Parathyroid adenoma (tissue), 2 donors: ENCODE data around the gene IL22RA2.
A peak's percentile ranks its signal among the peaks of the same experiment; 100 is the strongest.
"Not testable (repeated sequence)": the region's sequence is repeated elsewhere in the genome, so short reads cannot be mapped to it uniquely, and the experiment has no call there.

ENCODE experiments used
- H2AFZ ChIP-seq: fragments of 300-600 bp; sonication (generic); one replicate; pipeline ENCODE4 v1.7.0; 2017; ENCODE audit warnings: antibody characterized with exemption, mild to moderate bottlenecking
- H3K27ac ChIP-seq: fragments of 300-600 bp; sonication (generic); one replicate; pipeline ENCODE4 v1.7.0; 2017
- H3K27me3 ChIP-seq: fragments of 300-600 bp; sonication (generic); one replicate; pipeline ENCODE4 v1.7.0; 2017; ENCODE audit warnings: low read length; ENCODE audit not compliant: control insufficient read depth, insufficient read depth
- H3K36me3 ChIP-seq: fragments of 300-600 bp; sonication (generic); one replicate; pipeline ENCODE4 v1.7.0; 2017; ENCODE audit warnings: low read length; ENCODE audit not compliant: control insufficient read depth, insufficient read depth
- H3K4me1 ChIP-seq: fragments of 300-600 bp; sonication (generic); one replicate; pipeline ENCODE4 v1.7.0; 2017; ENCODE audit warnings: control low read depth
- H3K4me2 ChIP-seq: fragments of 300-600 bp; sonication (generic); one replicate; pipeline ENCODE4 v1.7.0; 2017; ENCODE audit warnings: low read length
- H3K4me3 ChIP-seq: fragments of 300-600 bp; sonication (generic); one replicate; pipeline ENCODE4 v1.7.0; 2017; ENCODE audit warnings: low read depth, low read length
- H3K79me2 ChIP-seq: fragments of 300-600 bp; sonication (generic); one replicate; pipeline ENCODE4 v1.7.0; 2017; ENCODE audit warnings: control low read depth
- H3K9ac ChIP-seq: fragments of 300-600 bp; sonication (generic); one replicate; pipeline ENCODE4 v1.7.0; 2017; ENCODE audit warnings: mild to moderate bottlenecking
- H3K9me3 ChIP-seq: fragments of 300-600 bp; sonication (generic); one replicate; pipeline ENCODE4 v1.7.0; 2017; ENCODE audit warnings: low read length; ENCODE audit not compliant: control insufficient read depth
- CTCF ChIP-seq: fragments of 300-600 bp; sonication (generic); IDR thresholded peaks from one replicate; pipeline ENCODE4 v1.7.0; 2017; ENCODE audit warnings: antibody characterized with exemption, mild to moderate bottlenecking
- donor health status: primary hyperparathyroidism.

The IL22RA2 gene

GRCh38 chr6:137218473-137218916 is 45.1 kb upstream of the IL22RA2 start:
- H3K4me1 ChIP-seq, result peaks cover 21% of the 10 kb centered on the region
- H3K27me3 ChIP-seq, result no peaks in the 10 kb centered on the region
- peak overlapping the region; percentile 96 for H3K9ac ChIP-seq
- H3K79me2 ChIP-seq, result peaks cover 52% of the 10 kb centered on the region
- H2AFZ ChIP-seq, result peak overlapping the region; percentile 98
- peak overlapping the region; percentile 97 for H3K4me3 ChIP-seq
- TF ChIP-seq CTCF, result no peak
- H3K27ac ChIP-seq, result peak overlapping the region; percentile 95
- no peaks in the 10 kb centered on the region for H3K36me3 ChIP-seq
- no peaks in the 10 kb centered on the region for H3K9me3 ChIP-seq
- H3K4me2 ChIP-seq, result peak overlapping the region; percentile 67

- Histone ChIP-seq H3K4me3 (peak overlapping the region; percentile 97), H3K79me2 (peaks cover 49% of the 10 kb centered on the region), H3K9ac (peak overlapping the region; percentile 1), H3K4me1 (peaks cover 21% of the 10 kb centered on the region), H3K27ac (peak overlapping the region; percentile 95), H3K4me2 (peak overlapping the region; percentile 67), H3K36me3 (no peaks in the 10 kb centered on the region), H2AFZ (peak overlapping the region; percentile 98), H3K27me3 (no peaks in the 10 kb centered on the region), H3K9me3 (no peaks in the 10 kb centered on the region)
- TF ChIP-seq CTCF, result no peak
Measured at GRCh38 chr6:137217801-137218472, 44.5 kb upstream of the IL22RA2 start.

- Histone ChIP-seq H3K4me1 (peaks cover 21% of the 10 kb centered on the region), H3K4me3 (peak overlapping the region; percentile 97), H3K36me3 (no peaks in the 10 kb centered on the region), H3K4me2 (peak overlapping the region; percentile 67), H3K9me3 (no peaks in the 10 kb centered on the region), H3K27ac (peak overlapping the region; percentile 20), H3K9ac (no peak overlapping the region), H3K79me2 (peaks cover 52% of the 10 kb centered on the region), H2AFZ (no peak overlapping the region), H3K27me3 (no peaks in the 10 kb centered on the region)
- TF ChIP-seq CTCF, result no peak
Measured at GRCh38 chr6:137216875-137217553, 43.6 kb upstream of the IL22RA2 start.

- H3K27me3 ChIP-seq, result no peaks in the 10 kb centered on the region
- peaks cover 24% of the 10 kb centered on the region for H3K4me1 ChIP-seq
- H3K79me2 ChIP-seq, result peaks cover 46% of the 10 kb centered on the region
- no peak for TF ChIP-seq CTCF
- H3K9me3 ChIP-seq, result no peaks in the 10 kb centered on the region
- no peaks in the 10 kb centered on the region for H3K36me3 ChIP-seq
- peak overlapping the region; percentile 67 for H3K4me2 ChIP-seq
- no peak overlapping the region for H3K27ac ChIP-seq
- H3K4me3 ChIP-seq, result no peak overlapping the region
- no peak overlapping the region for H3K9ac ChIP-seq
- no peak overlapping the region for H2AFZ ChIP-seq
Measured at GRCh38 chr6:137216106-137216505, 42.7 kb upstream of the IL22RA2 start.

- H3K36me3 ChIP-seq, H2AFZ ChIP-seq, H3K9ac ChIP-seq, H3K27me3 ChIP-seq, H3K27ac ChIP-seq, H3K9me3 ChIP-seq, H3K4me2 ChIP-seq, H3K4me3 ChIP-seq: not testable (repeated sequence)
- H3K4me1 ChIP-seq, result peaks cover 25% of the 10 kb centered on the region
- H3K79me2 ChIP-seq, result peaks cover 41% of the 10 kb centered on the region
Measured at GRCh38 chr6:137215630-137216029, 42.2 kb upstream of the IL22RA2 start.
